ENCODE data around the gene ZNF616.
A peak's percentile ranks its signal among the peaks of the same experiment; 100 is the strongest.
"Not testable (repeated sequence)": the region's sequence is repeated elsewhere in the genome, so short reads cannot be mapped to it uniquely, and the experiment has no call there.

The ZNF616 gene

DNA sequence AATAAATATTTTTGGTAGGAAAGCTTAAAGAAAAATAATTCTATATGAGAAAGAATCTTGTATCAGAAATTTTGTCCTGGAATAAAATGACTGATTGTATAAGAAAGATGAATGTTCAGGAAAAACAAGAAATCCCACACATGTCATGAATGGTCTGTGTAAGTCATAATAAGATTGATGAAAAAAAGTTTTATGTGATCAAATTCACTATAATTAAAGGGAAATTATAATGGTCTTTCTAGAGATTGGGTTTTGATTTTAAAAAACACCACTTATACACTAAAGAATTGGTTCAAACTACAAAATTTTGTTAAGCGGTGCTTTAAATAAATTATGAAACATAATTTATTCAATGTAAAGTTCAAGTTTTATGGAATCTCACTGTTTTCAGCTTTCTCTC, 37.0 kb downstream of the ZNF616 start:
- DNase-seq = no peak

DNA sequence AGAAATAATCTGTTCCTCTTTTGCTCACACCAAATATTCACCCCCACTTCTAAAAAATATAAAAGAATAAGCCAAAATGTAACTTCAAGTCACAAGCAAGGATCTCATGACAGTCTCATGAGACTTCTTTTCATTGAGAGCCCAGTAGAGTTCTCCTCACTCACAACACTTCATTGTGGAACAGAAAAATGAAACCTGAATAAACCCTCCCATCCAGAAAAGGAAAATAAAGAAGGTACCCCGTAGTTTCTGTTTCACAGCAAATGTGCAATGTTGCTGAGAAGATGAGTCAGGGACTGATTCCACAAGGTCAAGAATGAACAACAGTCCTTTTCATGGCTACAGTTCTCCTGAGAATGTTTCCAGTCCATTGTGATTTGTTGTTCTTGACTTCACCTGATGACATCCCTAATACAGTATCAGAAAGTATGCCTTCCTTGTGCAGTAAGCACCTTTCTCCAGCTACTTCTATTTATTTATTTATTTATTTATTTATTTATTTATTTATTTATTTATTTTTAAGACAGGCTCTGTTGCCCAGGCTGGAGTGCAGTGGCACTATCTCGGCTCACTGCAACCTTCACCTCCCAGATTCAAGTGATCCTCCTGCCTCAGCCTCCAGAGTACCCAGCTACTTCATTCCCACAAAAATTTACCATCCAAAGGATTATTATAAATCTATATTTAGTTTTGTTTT, 37.7 kb downstream of the ZNF616 start:
- DNase-seq = no peak

DNA sequence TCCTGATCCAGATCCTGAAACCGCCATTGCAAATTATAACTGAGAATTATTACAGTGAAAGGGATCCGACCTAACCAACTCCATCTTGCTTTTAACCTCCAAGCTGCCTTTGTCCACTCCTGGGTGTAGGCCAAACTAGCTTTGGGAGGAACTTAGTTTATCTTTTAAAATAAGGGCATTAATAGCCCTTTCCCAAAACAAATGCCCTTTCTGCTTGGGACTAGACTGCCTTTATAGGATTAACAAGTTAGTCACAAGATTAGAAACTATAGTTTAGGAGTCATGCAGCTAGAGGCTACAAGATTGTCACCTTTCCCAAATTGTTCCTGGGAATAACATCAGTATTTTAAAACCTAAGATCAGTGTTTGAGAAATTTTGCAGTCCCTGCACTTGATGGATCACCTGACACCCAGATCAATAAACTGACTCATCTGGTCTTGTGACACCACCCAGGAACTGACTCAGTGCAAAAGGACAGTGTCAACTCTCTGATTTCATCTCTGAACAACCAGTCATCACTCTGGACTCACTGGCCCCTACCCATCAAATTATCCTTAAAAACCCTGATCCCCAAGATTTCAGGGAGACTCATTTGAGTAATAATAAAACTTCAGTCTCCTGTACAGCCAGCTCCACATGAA, 40.1 kb downstream of the ZNF616 start:
- DNase-seq = no peak

DNA sequence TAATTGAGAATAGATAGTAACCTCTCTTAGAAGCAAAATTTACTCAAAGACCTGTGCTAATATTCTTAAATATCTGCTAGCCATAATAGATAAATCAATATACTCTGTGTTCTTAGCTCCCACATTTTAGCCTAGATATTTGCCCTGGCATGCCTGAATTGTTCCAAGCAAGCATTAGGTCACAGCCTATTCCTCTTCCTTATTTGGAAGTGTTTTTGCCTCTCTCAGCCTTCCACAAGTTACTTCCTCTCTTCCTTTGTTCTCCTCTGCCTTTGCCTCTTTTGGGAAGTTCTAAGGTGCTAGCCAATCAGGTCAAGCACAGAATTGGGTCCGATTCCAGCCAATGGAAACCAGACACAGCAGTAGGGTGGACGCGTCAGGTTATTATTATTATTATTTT, 43.3 kb downstream of the ZNF616 start:
- DNase-seq = not testable (repeated sequence)

DNA sequence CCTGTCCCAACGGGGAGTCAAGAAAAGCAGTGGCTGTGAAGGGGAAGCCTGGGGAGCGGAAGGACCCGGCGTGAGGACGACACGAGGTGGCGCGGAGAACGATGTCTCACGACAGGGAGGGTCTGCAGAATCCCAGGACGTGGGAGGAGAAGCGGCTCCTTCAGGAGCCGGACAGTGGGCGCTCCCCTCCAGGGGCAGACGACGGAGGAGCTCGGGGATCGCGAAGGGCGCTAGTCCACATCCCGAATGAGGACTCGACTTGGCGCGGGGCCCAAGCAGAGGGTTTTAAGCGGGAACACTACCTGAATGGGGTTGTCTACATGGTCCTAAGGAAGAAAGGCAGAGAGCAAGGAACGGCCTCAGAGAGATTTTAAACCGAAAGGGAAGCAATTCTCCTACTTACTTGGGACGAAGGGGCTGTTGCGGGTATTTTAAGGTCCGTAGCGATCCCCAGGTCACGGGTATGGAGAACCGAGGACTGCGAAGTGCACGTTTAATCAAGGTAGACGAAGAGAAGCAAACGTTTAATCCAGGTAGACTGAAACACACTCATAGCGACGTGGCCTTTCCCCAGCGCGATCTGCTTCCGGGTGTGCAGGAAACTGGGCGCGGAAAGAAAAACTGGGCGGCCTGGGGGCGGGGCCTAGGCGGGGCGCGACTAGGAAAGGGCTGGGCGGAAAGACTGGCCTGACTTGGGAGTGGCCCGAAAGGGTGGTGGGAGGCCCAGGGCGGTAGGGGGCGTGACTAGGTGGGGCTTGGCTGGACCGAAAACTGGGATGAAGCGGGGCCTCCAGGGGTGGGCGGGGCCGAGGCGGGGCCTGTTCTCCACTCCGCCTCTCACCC, 44.3 kb downstream of the ZNF616 start, which contains the start of gene ZNF841:
Gene ZNF841, minus strand, starts transcription at position 594 of the 843 bp plus-strand sequence. CDS start 10,964 bp downstream, outside the sequence.
- DNase-seq = peak; percentile 80

DNA sequence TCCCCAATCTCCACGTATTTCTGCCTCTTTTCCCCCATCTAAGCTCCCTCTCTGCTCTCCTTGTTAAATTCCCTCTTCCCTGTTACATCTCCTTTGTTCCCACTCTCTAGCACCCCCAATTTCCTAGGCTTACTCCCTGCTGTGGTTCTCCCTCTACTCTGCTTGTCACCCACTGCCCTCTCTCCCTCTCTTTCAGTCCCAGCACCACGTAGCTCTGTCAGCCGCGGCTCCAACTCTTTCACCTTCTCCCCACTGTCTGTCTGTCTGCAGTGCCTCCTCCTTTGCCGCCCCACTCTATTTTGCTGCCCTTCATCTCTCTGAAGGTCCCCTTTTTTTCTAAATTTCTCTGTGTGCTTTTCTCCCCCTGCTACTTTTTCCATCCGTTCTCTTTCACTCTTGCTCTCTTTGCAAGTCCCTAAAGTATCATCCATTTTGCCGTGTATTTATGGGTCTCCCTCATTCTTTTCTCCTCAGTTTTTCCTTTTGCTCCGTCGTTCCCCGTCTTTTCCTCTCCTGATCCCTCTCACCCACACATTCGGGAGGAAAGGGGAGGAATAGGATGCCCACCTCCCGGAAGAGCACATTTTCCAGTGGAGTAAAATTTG, 45.1 kb downstream of the ZNF616 start:
- no peak for DNase-seq

DNA sequence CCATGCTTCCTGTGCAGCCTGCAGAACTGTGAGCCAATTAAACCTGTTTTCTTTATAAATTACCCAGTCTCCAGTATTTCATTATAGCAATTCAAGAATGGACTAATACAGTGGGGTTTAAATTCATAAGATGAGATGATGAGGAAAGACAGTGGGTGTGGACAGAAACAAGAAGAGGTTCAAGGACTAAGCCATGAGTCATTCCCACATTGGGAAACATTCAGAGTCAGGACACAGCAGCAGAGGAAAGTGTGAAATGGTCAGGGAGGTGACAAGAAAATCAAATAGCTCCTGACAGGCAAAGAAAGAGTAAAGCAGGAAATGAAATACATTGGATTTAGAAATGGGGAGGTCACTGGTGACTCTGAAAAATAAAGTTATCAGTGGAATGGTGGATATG, 53.3 kb downstream of the ZNF616 start:
- DNase-seq = no peak

DNA sequence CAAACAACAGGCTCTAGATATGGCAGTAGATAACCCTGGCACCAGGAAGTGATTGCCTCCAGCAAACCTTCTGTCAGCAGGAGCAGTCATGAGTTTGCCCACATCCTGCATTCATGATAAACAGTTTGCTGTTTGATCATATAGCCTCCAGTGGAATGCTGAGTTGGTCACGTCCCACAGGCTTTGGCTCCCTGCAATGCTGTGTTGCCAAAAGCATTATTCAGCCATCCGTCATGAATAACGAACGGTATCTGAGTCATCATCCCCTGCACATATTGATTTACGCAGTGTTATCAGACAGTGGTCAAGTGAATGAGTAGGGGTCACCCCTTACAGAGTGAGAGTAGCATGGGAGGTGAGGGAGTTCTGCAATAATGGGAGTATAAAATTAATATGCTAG, 69.2 kb downstream of the ZNF616 start:
- DNase-seq = no peak

DNA sequence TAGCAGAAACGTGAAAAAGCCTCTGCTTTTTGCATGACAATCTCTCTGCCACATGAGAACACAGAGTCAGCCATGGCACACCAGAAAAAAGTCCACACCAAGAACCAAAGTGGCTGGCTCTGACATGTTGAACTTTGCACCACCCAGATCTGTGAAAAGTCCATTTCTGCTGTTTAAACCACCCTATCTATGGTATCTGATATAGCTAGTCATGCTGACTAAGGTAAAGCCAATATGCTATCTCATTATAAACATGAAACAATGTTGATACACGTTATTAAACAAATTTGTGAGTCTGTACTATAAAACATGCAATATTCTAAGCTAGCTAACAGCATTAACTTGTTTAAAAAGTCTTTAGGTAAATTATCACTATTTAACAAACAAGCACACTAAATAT, 70.1 kb downstream of the ZNF616 start:
- DNase-seq = no peak

DNA sequence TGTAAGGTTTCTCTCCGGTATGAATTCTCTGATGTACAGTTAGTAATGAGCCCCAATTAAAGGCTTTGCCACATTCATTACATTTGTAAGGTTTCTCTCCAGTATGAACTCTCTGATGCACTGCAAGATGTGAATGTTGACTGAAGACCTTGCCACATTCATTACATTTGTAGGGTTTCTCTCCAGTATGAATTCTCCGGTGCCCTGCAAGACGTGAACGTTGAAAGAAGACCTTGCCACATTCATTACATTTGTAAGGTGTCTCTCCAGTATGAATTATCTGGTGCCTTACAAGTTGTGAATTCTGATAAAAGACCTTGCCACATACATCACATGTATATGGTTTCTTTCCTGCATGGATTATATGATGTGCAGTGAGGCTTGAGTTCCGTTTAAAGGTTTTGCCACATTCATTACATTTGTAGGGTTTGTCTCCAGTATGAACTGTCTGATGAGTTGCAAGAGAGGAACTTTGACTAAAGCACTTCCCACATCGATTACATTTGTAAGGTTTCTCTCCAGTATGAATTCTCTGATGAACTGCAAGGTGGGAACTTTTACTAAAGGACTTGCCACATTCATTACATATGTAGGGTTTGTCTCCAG, 73.4 kb downstream of the ZNF616 start:
- DNase-seq = no peak

DNA sequence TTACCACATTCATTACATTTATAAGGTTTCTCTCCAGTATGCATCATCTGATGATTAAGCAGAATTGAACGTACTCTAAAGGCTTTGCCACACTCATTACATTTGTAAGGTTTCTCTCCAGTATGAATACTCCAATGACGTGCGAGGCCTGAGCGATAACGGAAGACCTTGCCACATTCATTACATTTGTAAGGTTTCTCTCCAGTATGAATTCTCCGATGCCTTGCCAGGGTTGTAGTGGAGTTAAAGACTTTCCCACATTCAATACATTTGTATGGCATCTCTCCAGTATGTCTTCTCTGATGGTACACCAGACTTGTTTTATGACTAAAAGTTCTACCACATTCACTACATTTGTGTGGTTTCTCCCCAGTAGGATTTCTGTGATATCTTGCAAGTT, 74.3 kb downstream of the ZNF616 start:
- no peak for DNase-seq

Measured in GOT3 (cell line).